Hair follicle dermal papilla cell (primary cell): Measurements from ENCODE around the gene LCA5. TPM values are rescaled to one million over a fixed set of nuclear protein-coding genes. Genes with fewer than 3 reads are reported as not detected.

Experiments
- small RNA-seq: library from RNA; depleted of rRNA; stranded (forward); fragments of <200 nt; gene quantifications from one replicate; pipeline ENCODE3, GENCODE V24; 2012
- total RNA-seq: library from RNA; depleted of rRNA; stranded (reverse); fragments of >200 nt; gene quantifications from 2 replicates; pipeline ENCODE4 v1.2.3, GENCODE V29; 2012

Gene LCA5
- 5.3 and 5.4 TPM in 2 replicates for total RNA-seq

GRCh38 chr6:79536954-79537747, at the start of gene LCA5:
TSS of gene LCA5 (minus strand) at chr6:79537430. CDS start at chr6:79518894, 18,536 bp downstream.

Small RNA genes lying within 50 kb of the gene (small RNA-seq; reads per million reads assigned to genes)
- not detected for gene DBIP1

Other genes starting within 250 kb of the LCA5 start
- gene SH3BGRL2, start 93.9 kb upstream of the LCA5 start, total RNA-seq: 2.1 and 2.8 TPM in 2 replicates